WTC11 (cell line): ENCODE measurements around the gene CACNA2D1. TPM values are rescaled to one million over a fixed set of nuclear protein-coding genes. Genes with fewer than 3 reads are reported as not detected.

ENCODE experiments used
- ATAC-seq: fragments of 200-7000 bp; cut with Tn5 transposase; 2 replicates; pipeline ENCODE4 v1.10.0; 2021; ENCODE audit warnings: mild to moderate bottlenecking, moderate library complexity
- CTCF ChIA-PET: fragments of 300-600 bp; sonication (Branson Sonifier 250); formaldehyde crosslinking; loops from one replicate; lab custom pipeline; 2021; ENCODE audit warnings: antibody characterized with exemption; lab: Charles Lee
- POLR2A ChIA-PET: fragments of 350-600 bp; sonication (Branson Sonifier 250); formaldehyde crosslinking; loops from one replicate; lab custom pipeline; 2021; ENCODE audit warnings: antibody characterized with exemption; lab: Charles Lee
- DNase-seq: peaks from one replicate; pipeline ENCODE4 v3.0.0; 2021; ENCODE audit warnings: low spot score
- H3K27ac Mint-ChIP-seq: 2 replicates; pipeline ENCODE4 v1.8.0; 2021; ENCODE audit warnings: mixed read lengths
- H3K27me3 Mint-ChIP-seq: 2 replicates; pipeline ENCODE4 v1.8.0; 2021; ENCODE audit warnings: low read depth, mild to moderate bottlenecking, moderate library complexity, mixed read lengths
- H3K36me3 Mint-ChIP-seq: 2 replicates; pipeline ENCODE4 v1.8.0; 2021; ENCODE audit warnings: mixed read lengths
- H3K4me1 Mint-ChIP-seq: 2 replicates; pipeline ENCODE4 v1.8.0; 2022; ENCODE audit warnings: mixed read lengths
- H3K4me3 Mint-ChIP-seq: 2 replicates; pipeline ENCODE4 v1.8.0; 2021; ENCODE audit warnings: mild to moderate bottlenecking, moderate library complexity, mixed read lengths
- H3K9me3 Mint-ChIP-seq: 2 replicates; pipeline ENCODE4 v1.8.0; 2021; ENCODE audit warnings: mixed read lengths
- CBFB ChIP-seq: sonication (generic); formaldehyde crosslinking; IDR thresholded peaks from 2 replicates; pipeline ENCODE4 v1.8.1; 2022; ENCODE audit warnings: mild to moderate bottlenecking, low read depth, missing genetic modification reagents
- E2F1 ChIP-seq: sonication (generic); formaldehyde crosslinking; IDR thresholded peaks from 2 replicates; pipeline ENCODE4 v1.8.0; 2022; ENCODE audit warnings: mild to moderate bottlenecking, missing genetic modification reagents
- EMX1 ChIP-seq: fragments of 250-450 bp; sonication (Bioruptor Pico); IDR thresholded peaks from 2 replicates; pipeline ENCODE4 v1.8.0; 2021; ENCODE audit warnings: mild to moderate bottlenecking
- ESRRA ChIP-seq: sonication (generic); formaldehyde crosslinking; IDR thresholded peaks from 2 replicates; pipeline ENCODE4 v1.8.1; 2022; ENCODE audit warnings: mild to moderate bottlenecking, missing genetic modification reagents, borderline replicate concordance
- IRF2 ChIP-seq: sonication (generic); formaldehyde crosslinking; IDR thresholded peaks from 2 replicates; pipeline ENCODE4 v1.8.0; 2022; ENCODE audit warnings: low read depth, missing genetic modification reagents, borderline replicate concordance
- JAZF1 ChIP-seq: fragments of 250-450 bp; sonication (Bioruptor Pico); IDR thresholded peaks from 2 replicates; pipeline ENCODE4 v1.9.0; 2021; ENCODE audit warnings: moderate library complexity, mild to moderate bottlenecking, inconsistent platforms
- MAX ChIP-seq: sonication (generic); formaldehyde crosslinking; IDR thresholded peaks from 2 replicates; pipeline ENCODE4 v1.8.0; 2022; ENCODE audit warnings: mild to moderate bottlenecking, missing genetic modification reagents
- MXD4 ChIP-seq: fragments of 250-450 bp; sonication (Bioruptor Pico); IDR thresholded peaks from 2 replicates; pipeline ENCODE4 v1.8.0; 2021; ENCODE audit warnings: mild to moderate bottlenecking, moderate library complexity, borderline replicate concordance
- MYBL2 ChIP-seq: sonication (generic); formaldehyde crosslinking; IDR thresholded peaks from 2 replicates; pipeline ENCODE4 v1.8.1; 2023; ENCODE audit warnings: mild to moderate bottlenecking, moderate library complexity, missing genetic modification reagents
- NFE2L1 ChIP-seq: sonication (generic); formaldehyde crosslinking; IDR thresholded peaks from 2 replicates; pipeline ENCODE4 v1.8.1; 2023; ENCODE audit warnings: missing genetic modification reagents
- NR2C2 ChIP-seq: sonication (generic); formaldehyde crosslinking; IDR thresholded peaks from 2 replicates; pipeline ENCODE4 v1.8.0; 2022; ENCODE audit warnings: mild to moderate bottlenecking, missing genetic modification reagents
- NR3C1 ChIP-seq: sonication (generic); formaldehyde crosslinking; conservative IDR thresholded peaks from 2 replicates; pipeline ENCODE4 v1.8.1; 2023; ENCODE audit warnings: low read depth, mild to moderate bottlenecking, missing genetic modification reagents
- RORB ChIP-seq: fragments of 250-450 bp; sonication (Bioruptor Pico); IDR thresholded peaks from 2 replicates; pipeline ENCODE4 v1.9.0; 2021; ENCODE audit warnings: mild to moderate bottlenecking
- SMAD3 ChIP-seq: sonication (generic); formaldehyde crosslinking; IDR thresholded peaks from 2 replicates; pipeline ENCODE4 v1.8.0; 2022; ENCODE audit warnings: missing genetic modification reagents, mild to moderate bottlenecking, borderline replicate concordance
- SOX15 ChIP-seq: fragments of 250-450 bp; sonication (Bioruptor Pico); IDR thresholded peaks from 2 replicates; pipeline ENCODE4 v1.9.0; 2021; ENCODE audit warnings: mild to moderate bottlenecking
- ZMAT4 ChIP-seq: fragments of 250-450 bp; sonication (Bioruptor Pico); IDR thresholded peaks from 2 replicates; pipeline ENCODE4 v1.9.0; 2021; ENCODE audit warnings: mild to moderate bottlenecking
- ZNF263 ChIP-seq: sonication (generic); formaldehyde crosslinking; IDR thresholded peaks from 2 replicates; pipeline ENCODE4 v1.8.1; 2022; ENCODE audit warnings: low read depth, mild to moderate bottlenecking, moderate library complexity, missing genetic modification reagents
- ZNF416 ChIP-seq: fragments of 250-450 bp; sonication (Bioruptor Pico); IDR thresholded peaks from 2 replicates; pipeline ENCODE4 v1.9.0; 2021; ENCODE audit warnings: mild to moderate bottlenecking, inconsistent platforms
- ZNF425 ChIP-seq: fragments of 250-450 bp; sonication (Bioruptor Pico); conservative IDR thresholded peaks from 2 replicates; pipeline ENCODE4 v1.9.0; 2021; ENCODE audit warnings: mild to moderate bottlenecking
- ZNF671 ChIP-seq: fragments of 250-450 bp; sonication (Bioruptor Pico); IDR thresholded peaks from 2 replicates; pipeline ENCODE4 v1.8.0; 2021; ENCODE audit warnings: mild to moderate bottlenecking
- ZSCAN18 ChIP-seq: fragments of 250-450 bp; sonication (Bioruptor Pico); IDR thresholded peaks from 2 replicates; pipeline ENCODE4 v2.1.2; 2022; ENCODE audit warnings: mild to moderate bottlenecking, moderate library complexity
- total RNA-seq: library from RNA; stranded (reverse); gene quantifications from 3 replicates; pipeline ENCODE4 v1.2.3, GENCODE V29; 2021

CACNA2D1 gene
- total RNA-seq, 1 experiment from 2014 or later: 33.3 TPM

- peak overlapping the region; percentile 89 for H3K27ac Mint-ChIP-seq
- no peaks in the 10 kb centered on the region for H3K36me3 Mint-ChIP-seq
- TF ChIP-seq NFE2L1 (CRISPR knock-in tag) (no peak), NR2C2 (no peak), RORB (no peak), JAZF1 (CRISPR knock-in tag) (no peak), SOX15 (no peak), CBFB (CRISPR knock-in tag) (no peak), ZMAT4 (no peak), ZNF416 (CRISPR knock-in tag) (no peak), IRF2 (CRISPR knock-in tag) (no peak), SMAD3 (CRISPR knock-in tag) (no peak)
- POLR2A ChIA-PET: no interaction called here
- CTCF ChIA-PET: interaction anchor here (1.4 kb wide), 1 partner anchor 193 kb away, joined by 5 read pairs; no protein-coding TSS in a partner anchor
- no peak for ATAC-seq
- H3K9me3 Mint-ChIP-seq: no peaks in the 10 kb centered on the region
- H3K4me3 Mint-ChIP-seq: no peak overlapping the region
- DNase-seq: no peak
- peaks cover 40% of the 10 kb centered on the region for H3K4me1 Mint-ChIP-seq
- H3K27me3 Mint-ChIP-seq: no peaks in the 10 kb centered on the region
Measured at GRCh38 chr7:82358009-82358578, 85.5 kb downstream of the CACNA2D1 start.

GRCh38 chr7:82348251-82348650 is 95.3 kb downstream of the CACNA2D1 start:
- H3K36me3 Mint-ChIP-seq: no peaks in the 10 kb centered on the region
- POLR2A ChIA-PET: no interaction called here
- no peak for TF ChIP-seq E2F1 (CRISPR knock-in tag)
- no peak for DNase-seq
- no peak for ATAC-seq
- H3K4me1 Mint-ChIP-seq: 0 out of 2 replicates have a peak, but pooled peaks cover 3% of the 10 kb centered on the region
- no peaks in the 10 kb centered on the region for H3K9me3 Mint-ChIP-seq
- CTCF ChIA-PET: no interaction called here
- H3K4me3 Mint-ChIP-seq: no peak overlapping the region
- peak overlapping the region; percentile 69; the same call in 1 of the 2 replicates for H3K27ac Mint-ChIP-seq
- no peaks in the 10 kb centered on the region for H3K27me3 Mint-ChIP-seq

GRCh38 chr7:82347808-82348207 is 95.8 kb downstream of the CACNA2D1 start:
- no peaks in the 10 kb centered on the region for H3K27me3 Mint-ChIP-seq
- H3K4me3 Mint-ChIP-seq: no peak overlapping the region
- H3K36me3 Mint-ChIP-seq: no peaks in the 10 kb centered on the region
- no peak for ATAC-seq
- H3K27ac Mint-ChIP-seq: no peak overlapping the region
- no peak for DNase-seq
- H3K9me3 Mint-ChIP-seq: no peaks in the 10 kb centered on the region
- CTCF ChIA-PET: no interaction called here
- POLR2A ChIA-PET: no interaction called here
- H3K4me1 Mint-ChIP-seq: 0 out of 2 replicates have a peak, but pooled peaks cover 3% of the 10 kb centered on the region
- TF ChIP-seq MYBL2 (CRISPR knock-in tag) (no peak), ZNF263 (CRISPR knock-in tag) (no peak), ZSCAN18 (CRISPR knock-in tag) (no peak), ZMAT4 (no peak), ZNF671 (CRISPR knock-in tag) (no peak), NR3C1 (CRISPR knock-in tag) (no peak), MXD4 (CRISPR knock-in tag) (no peak), EMX1 (CRISPR knock-in tag) (no peak), MAX (CRISPR knock-in tag) (no peak), ZNF425 (no peak), ESRRA (CRISPR knock-in tag) (no peak)
